Dermis microvascular lymphatic vessel endothelial cell (primary cell): ENCODE data around the gene ATP9B. TPM values are rescaled to one million over a fixed set of nuclear protein-coding genes. Genes with fewer than 3 reads are reported as not detected.

Experiments
- DNase-seq, 2 donors: peaks; one replicate each; pipeline versions ENCODE4 v3.0.0 to v3.0.0-alpha.2; 2010; ENCODE audit warnings: low read depth in 2 of 2
- total RNA-seq: library from RNA; depleted of rRNA; stranded (reverse); fragments of >200 nt; gene quantifications from 2 replicates; pipeline ENCODE4 v1.2.1, GENCODE V29; 2014

The ATP9B gene
- total RNA-seq, 1 donor from 2014 or later = 18.9 TPM

- peak in 1 of 2 donors; percentile 68 for DNase-seq
These were observed 327.4 kb downstream of the ATP9B start for GRCh38 chr18:79396431-79397246.

DNA sequence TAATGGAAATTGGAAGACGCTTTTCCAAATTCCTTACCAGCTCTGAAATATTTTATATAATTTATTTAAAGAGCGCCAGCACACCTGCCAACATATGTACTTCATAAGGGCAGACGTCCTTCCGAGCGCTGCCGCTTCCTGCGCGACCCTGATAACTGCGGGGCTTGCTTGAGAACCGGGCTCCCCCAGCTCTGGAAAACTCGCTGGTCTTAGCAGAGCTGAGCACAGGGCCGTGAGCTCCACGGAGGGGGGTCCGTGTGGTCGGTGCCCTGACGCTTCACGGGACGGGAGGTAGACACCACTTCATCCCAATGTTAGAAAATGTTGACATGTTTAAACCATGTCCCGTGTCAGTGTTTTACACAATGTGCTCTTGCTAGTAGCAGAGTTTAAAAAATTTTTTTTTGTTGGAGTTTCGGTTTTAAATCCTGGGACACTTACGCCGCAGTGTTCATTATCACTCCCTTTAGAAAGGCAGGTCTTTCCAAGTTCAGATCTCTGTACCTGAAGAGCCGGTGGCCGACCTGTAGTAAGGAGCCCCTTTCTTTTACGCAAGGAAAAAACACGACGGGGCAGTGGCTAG lies 328.1 kb downstream of the ATP9B start:
- DNase-seq = peak in 1 of 2 donors; percentile 31

DNA sequence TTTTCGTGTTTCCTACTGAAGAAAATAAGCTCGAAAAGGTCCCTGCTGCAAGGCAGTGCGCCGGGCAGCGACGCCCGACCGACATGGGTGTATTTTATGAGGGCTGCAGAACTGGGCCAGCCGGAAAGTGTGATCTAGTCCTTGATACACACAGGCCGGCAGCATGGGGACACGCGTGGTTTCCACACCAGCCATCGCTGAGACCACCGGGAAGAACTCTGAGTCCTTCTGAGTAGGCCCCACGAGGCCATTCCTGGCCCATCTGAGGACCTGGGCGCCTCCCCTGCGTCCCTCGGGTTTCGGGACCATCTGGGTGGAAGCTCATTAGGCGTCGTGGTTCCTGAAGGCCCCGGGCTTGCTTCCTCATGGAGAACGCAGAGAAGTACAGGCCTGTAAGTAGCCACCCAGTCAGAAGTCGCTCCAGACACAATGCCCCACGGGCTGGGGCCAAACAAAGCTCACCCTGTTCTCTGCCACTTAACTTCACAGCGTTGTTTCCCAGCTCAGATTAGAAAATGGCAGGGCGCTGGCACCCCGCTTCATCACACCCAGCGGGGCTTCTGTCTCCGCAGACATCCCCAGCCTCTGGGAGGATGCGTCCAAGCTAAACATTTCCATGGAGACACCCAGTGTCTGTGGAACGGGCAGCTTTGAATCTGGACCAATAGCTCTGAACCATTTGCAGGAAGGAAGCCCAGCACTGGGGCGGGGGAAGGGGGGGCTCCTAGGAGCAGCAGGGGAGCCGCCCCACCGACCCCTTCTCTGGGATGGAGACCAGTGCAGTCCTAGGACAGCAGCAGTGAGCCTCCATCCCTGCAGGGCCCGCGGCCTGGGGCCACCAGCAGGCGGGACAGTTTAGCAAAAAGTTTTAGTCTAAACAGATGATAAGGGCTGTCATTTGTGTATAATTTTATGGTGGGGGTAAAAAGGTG lies 328.9 kb downstream of the ATP9B start:
- DNase-seq = peak in 1 of 2 donors; percentile 54

DNA sequence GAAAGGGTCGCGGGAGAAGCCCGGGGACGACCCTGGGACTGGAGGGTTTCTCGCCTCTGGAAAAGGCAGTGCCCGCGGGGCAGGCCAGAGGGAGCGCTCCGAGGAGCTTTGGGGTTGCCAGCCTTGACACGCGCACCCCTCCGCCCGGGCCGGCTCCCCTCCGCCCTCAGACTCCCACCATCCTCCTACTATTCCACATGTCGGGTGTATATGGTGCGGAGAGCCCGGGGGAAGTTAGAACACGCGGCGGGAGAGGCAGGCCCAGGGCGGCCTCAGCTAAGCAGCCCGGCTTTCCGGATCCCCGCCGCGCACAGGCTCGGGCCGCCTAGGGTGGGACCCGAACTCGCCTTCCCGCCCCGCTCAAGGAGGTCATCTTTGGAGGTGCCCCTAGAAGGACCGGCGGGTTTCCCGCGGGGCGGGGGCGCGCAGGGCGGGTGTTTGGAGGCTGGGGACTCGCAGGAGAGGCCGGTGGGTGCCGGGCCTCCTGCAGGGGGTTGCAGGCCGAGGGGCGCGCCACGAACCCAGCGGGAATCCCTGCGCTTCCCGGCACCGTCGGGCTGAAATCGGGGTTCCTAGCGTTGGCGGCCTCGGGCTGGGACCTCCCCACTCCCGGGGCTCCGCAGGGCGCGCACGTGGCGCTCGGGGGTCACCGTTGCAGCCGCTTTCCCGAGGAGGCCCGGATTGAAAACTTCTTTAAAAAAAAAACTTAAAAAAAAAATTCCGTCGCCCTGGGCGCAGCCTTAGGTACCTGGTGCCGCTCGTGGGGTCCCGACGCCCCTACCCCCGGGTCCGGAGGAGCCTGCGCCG lies 330.3 kb downstream of the ATP9B start:
- peak in 1 of 2 donors; percentile 25 for DNase-seq

DNA sequence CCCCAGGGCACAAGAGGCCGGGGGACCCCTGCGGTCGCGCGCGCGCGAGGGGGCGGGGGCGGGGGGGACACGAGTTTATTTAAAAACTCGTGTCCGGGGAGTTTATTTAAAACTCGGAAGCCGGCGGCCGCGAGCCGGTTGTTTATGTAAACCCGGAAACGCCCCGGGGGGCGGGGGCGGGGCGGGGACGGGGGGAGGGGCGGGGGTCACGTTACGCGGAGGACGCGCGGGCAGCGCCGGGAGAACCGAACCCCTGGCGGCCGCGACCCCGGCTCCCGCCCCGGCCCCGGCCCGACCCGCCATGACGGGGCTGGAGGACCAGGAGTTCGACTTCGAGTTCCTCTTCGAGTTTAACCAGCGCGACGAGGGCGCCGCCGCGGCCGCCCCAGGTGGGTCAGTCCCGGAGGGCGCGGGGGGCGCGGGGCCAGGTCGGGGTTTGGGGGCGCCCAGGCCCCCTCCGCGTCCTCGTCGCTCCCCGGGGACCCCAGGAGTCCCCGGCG lies 330.9 kb downstream of the ATP9B start:
- DNase-seq = peak in 1 of 2 donors; percentile 45

- DNase-seq = peak in 1 of 2 donors; percentile 41
These were observed 331.6 kb downstream of the ATP9B start for GRCh38 chr18:79400591-79401381.

- peak in 1 of 2 donors; percentile 25 for DNase-seq
These were observed 332.5 kb downstream of the ATP9B start for GRCh38 chr18:79401494-79402208.

DNA sequence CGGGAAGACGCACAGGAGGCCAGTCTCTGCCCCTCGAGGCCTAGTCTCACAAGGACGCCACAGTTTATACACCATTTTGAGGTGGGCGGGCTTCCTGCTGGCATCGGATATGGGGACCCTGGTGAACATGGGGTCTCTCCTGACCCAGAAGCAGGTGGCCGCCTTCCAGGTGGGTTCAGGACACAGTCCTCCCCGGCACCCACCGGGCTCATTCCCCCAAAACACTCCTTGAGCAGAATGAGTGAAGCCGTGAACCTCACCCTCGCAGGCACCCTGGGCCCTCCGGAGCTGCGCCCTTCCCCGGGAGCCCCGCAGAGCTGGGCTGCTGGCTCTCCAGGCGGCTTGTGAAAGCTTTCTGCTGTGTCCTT lies 333.0 kb downstream of the ATP9B start:
- no peak for DNase-seq

DNA sequence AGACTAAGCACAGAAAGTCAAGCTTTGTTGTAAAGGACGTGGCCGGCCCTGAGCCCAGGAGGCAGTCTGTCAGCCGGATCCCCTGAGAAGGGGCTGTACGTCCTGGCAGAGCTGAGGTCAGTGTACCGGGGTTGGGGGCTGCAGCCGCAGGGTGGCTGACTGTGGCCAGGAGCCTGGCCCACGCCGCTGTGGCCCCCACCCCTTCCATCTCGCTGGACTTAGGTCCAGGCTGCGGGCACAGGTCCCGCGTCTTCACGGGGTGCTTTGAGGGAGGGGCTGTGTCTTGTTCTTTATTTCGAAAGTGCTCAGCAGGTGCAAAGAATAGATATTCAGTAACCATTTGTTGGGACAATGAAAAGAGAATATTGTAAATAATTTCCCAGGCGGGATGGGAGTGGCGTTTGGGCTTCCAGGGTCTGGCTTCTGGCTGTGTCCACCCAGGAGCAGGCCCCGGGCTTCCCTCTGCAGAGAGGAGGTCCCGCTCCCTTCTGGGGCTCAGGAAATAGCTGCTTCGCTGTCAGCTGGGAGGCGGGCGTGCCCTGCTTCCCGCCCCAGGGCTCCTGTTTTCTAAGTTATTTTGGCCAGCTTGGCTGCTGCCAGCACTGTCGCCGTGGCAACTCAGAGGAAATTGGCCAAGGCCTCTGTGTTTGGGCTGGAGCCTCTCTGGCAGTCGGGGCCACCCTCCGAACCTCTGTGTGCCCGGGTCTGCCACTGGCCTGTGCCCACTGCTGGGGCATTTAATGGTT lies 334.0 kb downstream of the ATP9B start:
- DNase-seq = peak; percentile 76 to 85

GRCh38 chr18:79403723-79404566 lies 334.8 kb downstream of the ATP9B start:
- peak in 1 of 2 donors; percentile 64 for DNase-seq

DNA sequence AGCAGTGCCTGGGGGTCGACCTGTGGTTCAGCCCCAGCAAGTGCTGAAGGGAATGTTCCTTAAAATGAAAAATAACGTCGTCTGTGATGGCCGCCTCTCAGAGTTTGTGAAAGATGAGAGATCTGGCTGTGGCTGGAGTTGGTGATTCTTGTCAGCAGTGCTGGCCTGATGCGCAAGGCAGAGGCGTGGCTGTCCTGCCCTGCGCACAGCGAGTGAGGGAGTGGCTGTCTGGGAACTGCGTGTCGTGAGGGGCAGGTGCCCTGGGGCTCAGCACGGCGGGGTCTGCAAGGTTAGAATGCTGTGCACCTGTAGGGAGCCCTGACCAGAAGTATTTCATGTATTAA lies 335.3 kb downstream of the ATP9B start:
- peak in 1 of 2 donors; percentile 30 for DNase-seq

DNA sequence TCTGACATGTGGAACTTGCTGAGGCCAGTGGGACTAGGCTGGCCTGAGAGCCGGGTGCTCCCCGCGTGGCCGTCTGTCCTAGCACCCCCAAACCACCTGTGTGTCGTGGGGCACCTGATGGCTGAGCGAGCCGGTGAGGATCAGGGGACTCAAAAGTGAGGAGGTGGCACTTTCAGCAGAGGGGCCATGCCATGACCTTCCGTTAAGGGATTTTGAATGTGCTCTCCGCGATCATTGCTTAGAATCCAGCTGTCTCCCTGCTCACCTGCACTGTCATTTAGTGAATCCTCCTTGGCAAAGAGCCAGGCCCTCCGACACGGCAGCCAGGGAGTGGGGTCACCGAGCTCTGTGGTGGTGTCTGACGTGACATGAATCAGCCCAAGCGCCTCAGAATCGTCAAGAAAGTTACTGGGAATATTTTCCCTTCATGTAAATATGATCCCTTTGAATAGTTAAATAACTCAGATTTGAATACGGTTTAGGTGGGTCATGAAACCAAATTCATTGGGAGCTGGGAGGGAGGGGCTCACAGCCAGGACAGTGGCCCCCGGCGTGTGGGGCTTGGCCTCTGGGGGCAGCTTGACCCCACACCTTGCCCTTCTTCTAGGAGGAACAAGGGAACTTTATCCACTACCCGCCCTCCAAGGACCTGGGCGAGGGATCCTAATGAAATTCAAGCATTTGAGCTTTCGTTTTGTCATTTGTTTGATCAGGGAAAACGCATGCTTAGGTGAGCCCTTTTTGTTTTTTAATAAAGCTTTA lies 336.0 kb downstream of the ATP9B start:
- DNase-seq = peak in 1 of 2 donors; percentile 19

GRCh38 chr18:79405781-79406575 lies 336.8 kb downstream of the ATP9B start:
- peak; percentile 63 to 64 for DNase-seq

DNA sequence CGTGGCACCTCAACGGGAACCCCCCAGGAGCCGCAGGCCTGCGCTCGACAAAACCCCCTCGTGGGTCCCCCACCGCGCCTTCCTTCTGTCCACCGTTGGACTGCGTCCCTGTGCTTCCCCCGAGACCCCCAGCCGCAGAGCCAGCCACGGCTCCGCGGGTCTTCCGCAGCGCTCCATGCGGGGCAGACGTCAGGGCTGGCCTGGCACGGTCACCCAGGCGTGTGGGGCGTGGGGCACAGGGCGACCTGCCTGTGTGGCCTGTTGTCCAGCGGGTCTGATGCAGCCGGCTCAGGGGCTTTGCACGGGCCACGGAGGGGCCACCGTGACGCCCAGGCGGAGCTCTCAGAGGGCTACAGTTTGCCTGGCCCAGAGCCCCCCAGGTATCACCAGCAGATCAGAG lies 337.5 kb downstream of the ATP9B start:
- no peak for DNase-seq

DNA sequence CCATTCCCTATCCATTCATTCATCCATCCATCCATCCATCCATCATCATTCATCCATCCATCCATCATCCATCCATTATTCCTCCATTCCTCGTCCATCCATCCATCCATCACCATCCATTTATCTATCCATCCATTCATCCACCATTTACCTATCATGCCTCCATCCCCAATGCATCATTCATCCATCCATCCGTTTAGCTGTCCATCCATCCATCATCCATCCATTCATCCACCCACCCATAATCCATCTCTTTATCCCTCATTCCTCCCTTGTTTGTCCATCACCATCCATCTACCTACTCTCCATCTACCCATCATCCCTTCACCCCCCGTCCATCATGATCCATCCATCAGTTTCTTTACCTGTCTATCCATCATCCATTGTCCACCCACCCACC lies 340.1 kb downstream of the ATP9B start:
- no peak for DNase-seq

DNA sequence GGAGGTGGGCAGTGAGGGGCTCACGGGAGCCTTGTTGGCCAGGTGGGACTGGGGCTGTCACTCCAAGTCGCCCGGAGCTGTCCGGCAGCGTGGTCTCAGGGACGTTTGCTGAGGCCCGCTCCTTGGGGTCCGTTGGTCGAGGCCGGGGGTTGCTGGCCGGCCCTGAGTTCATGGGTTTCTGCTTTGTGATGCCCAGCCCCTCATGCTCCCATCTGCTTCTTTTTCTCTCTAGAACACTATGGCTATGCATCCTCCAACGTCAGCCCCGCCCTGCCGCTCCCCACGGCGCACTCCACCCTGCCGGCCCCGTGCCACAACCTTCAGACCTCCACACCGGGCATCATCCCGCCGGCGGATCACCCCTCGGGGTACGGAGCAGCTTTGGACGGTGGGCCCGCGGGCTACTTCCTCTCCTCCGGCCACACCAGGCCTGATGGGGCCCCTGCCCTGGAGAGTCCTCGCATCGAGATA lies 341.0 kb downstream of the ATP9B start:
- no peak for DNase-seq
